HEK293T (cell line): ENCODE measurements around the gene CSRP1.
"Not testable (repeated sequence)": the region's sequence is repeated elsewhere in the genome, so short reads cannot be mapped to it uniquely, and the experiment has no call there.

Experiments
- ARNT ChIP-seq: fragments of 450-650 bp; IDR thresholded peaks from 2 replicates; pipeline ENCODE4 v1.6.1; 2017; ENCODE audit warnings: mild to moderate bottlenecking
- BHLHE40 ChIP-seq: fragments of 450-650 bp; IDR thresholded peaks from 2 replicates; pipeline ENCODE4 v1.6.1; 2016; ENCODE audit warnings: mild to moderate bottlenecking, moderate library complexity, borderline replicate concordance
- CTBP1 ChIP-seq: fragments of 450-650 bp; IDR thresholded peaks from 2 replicates; pipeline ENCODE4 v1.6.1; 2016; ENCODE audit warnings: borderline replicate concordance
- FOXA1 ChIP-seq: fragments of 450-650 bp; IDR thresholded peaks from 2 replicates; pipeline ENCODE4 v1.6.1; 2016; ENCODE audit warnings: mild to moderate bottlenecking
- FOXK2 ChIP-seq: fragments of 450-650 bp; IDR thresholded peaks from 2 replicates; pipeline ENCODE4 v1.6.1; 2016; ENCODE audit warnings: mild to moderate bottlenecking
- FOXM1 ChIP-seq: fragments of 450-650 bp; IDR thresholded peaks from 2 replicates; pipeline ENCODE4 v1.6.1; 2017; ENCODE audit warnings: mild to moderate bottlenecking, borderline replicate concordance
- HDGF ChIP-seq: fragments of 450-650 bp; IDR thresholded peaks from 2 replicates; pipeline ENCODE4 v1.6.1; 2017; ENCODE audit warnings: antibody characterized with exemption, borderline replicate concordance
- LEF1 ChIP-seq: fragments of 450-650 bp; IDR thresholded peaks from 2 replicates; pipeline ENCODE4 v1.6.1; 2017; ENCODE audit warnings: mild to moderate bottlenecking, borderline replicate concordance
- NFRKB ChIP-seq: fragments of 450-650 bp; IDR thresholded peaks from 2 replicates; pipeline ENCODE4 v1.6.1; 2016; ENCODE audit warnings: mild to moderate bottlenecking, moderate library complexity
- PKNOX1 ChIP-seq: fragments of 450-650 bp; IDR thresholded peaks from 2 replicates; pipeline ENCODE4 v1.6.1; 2016
- SP1 ChIP-seq: fragments of 450-650 bp; IDR thresholded peaks from 2 replicates; pipeline ENCODE4 v1.6.1; 2017
- SUZ12 ChIP-seq: fragments of 450-650 bp; IDR thresholded peaks from 2 replicates; pipeline ENCODE4 v1.6.1; 2016; ENCODE audit warnings: mild to moderate bottlenecking
- ZNF384 ChIP-seq: fragments of 450-650 bp; IDR thresholded peaks from 2 replicates; pipeline ENCODE4 v1.6.1; 2016

DNA sequence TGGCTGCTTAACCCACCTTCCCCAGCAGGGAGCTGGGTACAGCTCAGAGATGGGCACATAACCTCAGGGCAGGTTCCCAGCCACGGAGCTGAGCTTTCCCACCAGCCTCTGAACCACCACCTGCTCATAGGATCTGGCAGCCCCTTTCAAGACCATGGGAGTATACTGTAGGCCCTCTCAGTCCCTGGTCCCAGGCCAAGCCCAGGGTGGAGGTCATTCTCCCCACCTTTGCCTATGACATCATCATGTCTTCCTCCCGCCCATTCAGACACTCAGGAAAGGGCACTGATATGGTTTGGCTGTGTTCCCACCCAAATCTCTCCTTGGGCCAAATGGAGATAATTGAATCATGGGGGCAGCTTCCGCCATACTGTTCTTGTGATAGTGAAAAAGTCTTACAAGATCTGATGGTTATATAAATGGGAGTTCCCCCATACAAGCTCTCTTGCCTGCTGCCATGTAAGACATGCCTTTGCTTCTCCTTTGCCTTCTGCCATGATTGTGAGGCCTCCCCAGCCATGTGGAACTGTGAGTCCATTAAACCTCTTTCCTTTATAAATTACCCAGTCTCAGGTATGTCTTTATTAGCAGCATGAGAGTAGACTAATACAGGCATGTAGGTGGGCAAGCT lies 13.8 kb downstream of the CSRP1 start:
- TF ChIP-seq ZNF384, BHLHE40, SUZ12, PKNOX1, SP1, LEF1, HDGF, FOXK2, FOXM1, ARNT, FOXA1, CTBP1, NFRKB: not testable (repeated sequence)
